Measurements from ENCODE around the gene LRCH1. TPM values are rescaled to one million over a fixed set of nuclear protein-coding genes. Genes with fewer than 3 reads are reported as not detected.

LRCH1 gene
- total RNA-seq, 1 experiment from 2014 or later: 27.0 TPM

DNA sequence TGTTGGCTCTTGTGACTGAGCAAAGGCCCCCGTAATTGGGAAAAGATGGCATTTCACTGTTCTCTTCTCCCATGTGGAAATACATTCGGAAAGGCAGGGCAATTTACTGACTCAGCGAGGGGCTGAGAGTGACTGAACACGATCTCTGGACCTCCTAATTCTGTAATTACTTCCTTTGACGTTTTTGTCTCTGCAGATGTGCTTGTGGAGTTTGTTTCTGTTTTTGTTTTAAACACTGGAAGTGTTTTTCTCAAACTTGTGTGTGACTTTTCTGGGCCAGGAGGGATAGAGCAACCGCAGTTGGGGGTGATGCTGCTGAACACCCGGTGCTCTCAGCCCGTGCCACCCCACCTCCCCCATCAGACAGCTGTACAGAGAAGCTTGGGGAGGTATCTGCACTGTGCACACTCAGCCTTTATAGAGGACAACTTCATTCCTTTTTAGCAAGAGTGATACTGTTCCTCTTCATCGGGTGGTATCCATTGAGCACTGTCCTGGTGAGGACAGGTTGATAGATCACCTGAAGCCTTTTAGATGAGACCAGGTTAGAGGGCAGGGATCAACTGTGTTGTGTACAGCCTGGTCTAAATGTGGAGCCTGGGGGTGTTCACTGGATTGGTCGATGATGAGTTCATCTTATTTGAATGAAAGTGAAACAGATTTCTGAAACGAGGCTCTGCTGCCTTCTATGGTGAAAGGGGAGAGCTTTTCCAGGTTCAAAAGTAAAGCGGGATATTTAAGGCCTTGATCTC, 126.6 kb downstream of the LRCH1 start:
- ChIA-PET POLR2A (no interaction called here), CTCF (no interaction called here)
- DNase-seq: no peak
- H3K27me3 Mint-ChIP-seq (ENCODE audit: insufficient read depth, unreplicated experiment): no peaks in the 10 kb centered on the region
- H3K27ac Mint-ChIP-seq (ENCODE audit: unreplicated experiment): no peak overlapping the region
- peaks cover 22% of the 10 kb centered on the region for H3K36me3 Mint-ChIP-seq (ENCODE audit: insufficient read depth, unreplicated experiment)
- TF ChIP-seq, protein P1, sequence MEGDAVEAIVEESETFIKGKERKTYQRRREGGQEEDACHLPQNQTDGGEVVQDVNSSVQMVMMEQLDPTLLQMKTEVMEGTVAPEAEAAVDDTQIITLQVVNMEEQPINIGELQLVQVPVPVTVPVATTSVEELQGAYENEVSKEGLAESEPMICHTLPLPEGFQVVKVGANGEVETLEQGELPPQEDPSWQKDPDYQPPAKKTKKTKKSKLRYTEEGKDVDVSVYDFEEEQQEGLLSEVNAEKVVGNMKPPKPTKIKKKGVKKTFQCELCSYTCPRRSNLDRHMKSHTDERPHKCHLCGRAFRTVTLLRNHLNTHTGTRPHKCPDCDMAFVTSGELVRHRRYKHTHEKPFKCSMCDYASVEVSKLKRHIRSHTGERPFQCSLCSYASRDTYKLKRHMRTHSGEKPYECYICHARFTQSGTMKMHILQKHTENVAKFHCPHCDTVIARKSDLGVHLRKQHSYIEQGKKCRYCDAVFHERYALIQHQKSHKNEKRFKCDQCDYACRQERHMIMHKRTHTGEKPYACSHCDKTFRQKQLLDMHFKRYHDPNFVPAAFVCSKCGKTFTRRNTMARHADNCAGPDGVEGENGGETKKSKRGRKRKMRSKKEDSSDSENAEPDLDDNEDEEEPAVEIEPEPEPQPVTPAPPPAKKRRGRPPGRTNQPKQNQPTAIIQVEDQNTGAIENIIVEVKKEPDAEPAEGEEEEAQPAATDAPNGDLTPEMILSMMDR (IDR thresholded peaks at IDR 0.05; ENCODE audit: insufficient read depth in 1 of 2, low read depth in 1 of 2, low read length in 1 of 2, severe bottlenecking in 1 of 2, unreplicated experiment in 1 of 2): no peak
- no peak overlapping the region for H3K4me3 Mint-ChIP-seq (ENCODE audit: unreplicated experiment)
- no peaks in the 10 kb centered on the region for H3K27me3 ChIP-seq (replicated peaks; ENCODE audit: control insufficient read depth, insufficient read depth, low read length)
- no TSS peak for BruUV-seq (replicated peaks)
- peaks cover 59% of the 10 kb centered on the region for H3K4me1 ChIP-seq
- H3K4me1 Mint-ChIP-seq (ENCODE audit: low read depth, unreplicated experiment): peaks cover 24% of the 10 kb centered on the region
- no peaks in the 10 kb centered on the region for H3K9me3 Mint-ChIP-seq (ENCODE audit: unreplicated experiment)
- H3K36me3 ChIP-seq (ENCODE audit: control insufficient read depth, insufficient read depth, low read length): no peaks in the 10 kb centered on the region; the same call in 1 of the 2 replicates
- peaks cover under 1% of the 10 kb centered on the region; the same call in 1 of the 2 replicates for H3K9me3 ChIP-seq
- no peak overlapping the region for H3K4me3 ChIP-seq (ENCODE audit: low read depth, low read length)
- intact Hi-C loops (cut with micrococcal nuclease; ENCODE audit: unreplicated experiment): loop anchor here (5.0 kb wide), 1 partner anchor 37 kb away; no protein-coding TSS in a partner anchor

DNA sequence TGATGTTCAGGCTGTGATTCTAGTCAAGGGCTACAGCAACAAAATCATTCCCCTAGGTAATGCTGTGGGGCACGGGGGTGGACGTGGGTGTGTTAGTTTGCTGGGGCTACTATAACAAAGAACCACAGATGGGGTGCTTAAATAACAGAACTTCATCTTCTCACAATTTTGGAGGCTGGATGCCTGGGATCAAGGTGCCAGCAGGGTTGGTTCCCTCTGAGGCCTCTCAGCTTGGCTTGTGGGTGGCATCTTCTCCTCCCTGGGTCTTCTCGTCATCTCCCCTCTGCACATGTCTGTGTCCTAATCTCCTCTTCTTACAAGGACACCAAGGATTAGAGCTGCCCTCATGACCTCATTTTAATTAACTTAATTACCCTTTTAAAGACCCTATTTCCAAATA, 129.0 kb downstream of the LRCH1 start:
- no peak for DNase-seq
- BruUV-seq (replicated peaks): no TSS peak
- Histone ChIP-seq H3K27me3 (replicated peaks; ENCODE audit: control insufficient read depth, insufficient read depth, low read length) (no peaks in the 10 kb centered on the region), H3K9me3 (no peaks in the 10 kb centered on the region), H3K4me1 (peaks cover 61% of the 10 kb centered on the region), H3K4me3 (ENCODE audit: low read depth, low read length) (no peak overlapping the region), H3K36me3 (ENCODE audit: control insufficient read depth, insufficient read depth, low read length) (no peaks in the 10 kb centered on the region)
- peak overlapping the region; percentile 11 for H3K27ac Mint-ChIP-seq (ENCODE audit: unreplicated experiment)
- CTCF ChIA-PET: no interaction called here
- no peaks in the 10 kb centered on the region for H3K27me3 Mint-ChIP-seq (ENCODE audit: insufficient read depth, unreplicated experiment)
- POLR2A ChIA-PET: no interaction called here
- peaks cover 32% of the 10 kb centered on the region for H3K4me1 Mint-ChIP-seq (ENCODE audit: low read depth, unreplicated experiment)
- no peak overlapping the region for H3K4me3 Mint-ChIP-seq (ENCODE audit: unreplicated experiment)
- H3K36me3 Mint-ChIP-seq (ENCODE audit: insufficient read depth, unreplicated experiment): peaks cover 21% of the 10 kb centered on the region
- intact Hi-C loops (cut with micrococcal nuclease; ENCODE audit: unreplicated experiment): loop anchor here (5.0 kb wide), 1 partner anchor 40 kb away; no protein-coding TSS in a partner anchor
- TF ChIP-seq, protein P1 (IDR thresholded peaks at IDR 0.05; ENCODE audit: insufficient read depth in 1 of 2, low read depth in 1 of 2, low read length in 1 of 2, severe bottlenecking in 1 of 2, unreplicated experiment in 1 of 2): no peak
- no peaks in the 10 kb centered on the region for H3K9me3 Mint-ChIP-seq (ENCODE audit: unreplicated experiment)

DNA sequence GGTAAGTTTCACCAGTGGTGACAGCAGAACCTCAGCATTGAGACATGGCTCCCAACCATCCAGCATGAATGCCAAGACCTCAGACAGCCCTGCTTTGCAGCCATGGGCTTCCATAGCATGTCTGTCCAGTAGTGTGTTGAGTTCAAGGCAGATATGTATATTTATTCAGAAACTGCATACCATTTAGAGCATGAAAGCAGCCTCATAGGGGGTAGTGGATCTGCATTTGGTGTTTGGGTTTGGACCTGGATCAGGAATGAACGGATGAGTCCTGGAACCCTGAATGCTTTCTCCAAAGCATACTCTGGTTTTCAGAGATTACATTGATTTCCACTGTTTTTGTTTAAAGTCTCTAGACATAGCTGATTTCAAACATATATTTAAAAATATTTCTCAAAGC, 129.7 kb downstream of the LRCH1 start:
- BruUV-seq (replicated peaks): no TSS peak
- no peak for DNase-seq
- no peaks in the 10 kb centered on the region for H3K9me3 ChIP-seq
- TF ChIP-seq, protein P1 (IDR thresholded peaks at IDR 0.05; ENCODE audit: insufficient read depth in 1 of 2, low read depth in 1 of 2, low read length in 1 of 2, severe bottlenecking in 1 of 2, unreplicated experiment in 1 of 2): no peak
- Mint-ChIP-seq H3K27me3 (ENCODE audit: insufficient read depth, unreplicated experiment) (no peaks in the 10 kb centered on the region), H3K9me3 (ENCODE audit: unreplicated experiment) (no peaks in the 10 kb centered on the region), H3K4me1 (ENCODE audit: low read depth, unreplicated experiment) (peaks cover 32% of the 10 kb centered on the region), H3K27ac (ENCODE audit: unreplicated experiment) (peak overlapping the region; percentile 11), H3K36me3 (ENCODE audit: insufficient read depth, unreplicated experiment) (peaks cover 21% of the 10 kb centered on the region), H3K4me3 (ENCODE audit: unreplicated experiment) (no peak overlapping the region)
- peaks cover 68% of the 10 kb centered on the region for H3K4me1 ChIP-seq
- ChIA-PET POLR2A (no interaction called here), CTCF (no interaction called here)
- no peaks in the 10 kb centered on the region for H3K27me3 ChIP-seq (replicated peaks; ENCODE audit: control insufficient read depth, insufficient read depth, low read length)
- no peaks in the 10 kb centered on the region for H3K36me3 ChIP-seq (ENCODE audit: control insufficient read depth, insufficient read depth, low read length)
- H3K4me3 ChIP-seq (ENCODE audit: low read depth, low read length): no peak overlapping the region
- intact Hi-C loops (cut with micrococcal nuclease; ENCODE audit: unreplicated experiment): loop anchor here (5.0 kb wide), 1 partner anchor 40 kb away; no protein-coding TSS in a partner anchor

Data from Caco-2 (cell line).